Cardiac muscle cell (in vitro differentiated cells and primary cell): ENCODE measurements around the gene C5orf46. TPM values are rescaled to one million over a fixed set of nuclear protein-coding genes. Genes with fewer than 3 reads are reported as not detected.

Experiments
- DNase-seq, 2 donors: peaks; one replicate each; pipeline versions ENCODE4 v3.0.0 to v3.0.0-alpha.2; 2010 to 2017; ENCODE audit warnings: low read depth in 1 of 2, low spot score in 1 of 2
- H3K27ac ChIP-seq: fragments of 200-600 bp; sonication (generic); 2 replicates; pipeline ENCODE4 v1.5.1; 2016
- H3K27me3 ChIP-seq: fragments of 200-600 bp; sonication (generic); 2 replicates; pipeline ENCODE4 v1.6.0; 2016; ENCODE audit warnings: control low read depth
- H3K36me3 ChIP-seq: fragments of 200-600 bp; sonication (generic); 2 replicates; pipeline ENCODE4 v1.5.1; 2016; ENCODE audit warnings: control low read depth
- H3K4me1 ChIP-seq: fragments of 200-600 bp; sonication (generic); 2 replicates; pipeline ENCODE4 v1.8.1; 2017; ENCODE audit warnings: low read depth, mild to moderate bottlenecking, mixed run types
- H3K4me3 ChIP-seq: fragments of 200-600 bp; sonication (generic); 2 replicates; pipeline ENCODE4 v1.5.1; 2016; ENCODE audit warnings: mild to moderate bottlenecking
- H3K9me3 ChIP-seq: fragments of 200-600 bp; sonication (generic); 2 replicates; pipeline ENCODE4 v1.5.1; 2017; ENCODE audit warnings: low read depth, mild to moderate bottlenecking, control low read depth
- polyA plus RNA-seq: library from polyadenylated mRNA; unstranded; fragments of >200 nt; fragmentation: Nextera tagmentation; extraction: Ambion mirVana; gene quantifications from 2 replicates; pipeline ENCODE4 v1.2.1, GENCODE V29; 2016
- total RNA-seq: library from RNA; depleted of rRNA; stranded (reverse); fragments of >200 nt; gene quantifications from 2 replicates; pipeline ENCODE4 v1.2.3, GENCODE V29; 2016
- TF ChIP-seq, protein P1 (sequence below): IDR thresholded peaks from 2 replicates; pipeline ENCODE4 v1.5.1; 2012; ENCODE audit warnings: low read depth, mild to moderate bottlenecking, low read length

The C5orf46 gene
- total and polyA plus RNA-seq, 2 experiments from 2014 or later, result 0.43 TPM; not detected in 1

DNA sequence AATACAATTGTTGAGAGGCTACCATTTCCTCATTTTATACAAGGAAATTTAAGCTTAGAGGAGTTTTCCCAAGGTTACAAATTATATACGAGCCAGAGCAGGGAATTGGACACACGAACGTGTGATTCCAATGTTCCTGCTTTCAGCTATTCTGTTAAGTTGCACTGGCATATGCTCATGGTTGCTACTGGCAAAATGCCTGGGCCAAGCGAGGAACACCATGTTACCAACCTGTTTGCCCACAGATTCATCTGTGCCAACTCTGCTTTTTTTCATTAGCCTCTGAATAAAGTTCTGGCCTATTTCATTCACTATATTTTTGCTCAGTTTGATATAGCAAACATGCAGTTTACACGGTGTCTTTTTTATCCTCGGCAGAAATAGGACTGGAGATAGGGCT, 5.1 kb upstream of the C5orf46 start:
- Histone ChIP-seq H3K4me1 (peaks cover 15% of the 10 kb centered on the region), H3K4me3 (no peak overlapping the region), H3K27me3 (peaks cover 3% of the 10 kb centered on the region), H3K36me3 (no peaks in the 10 kb centered on the region), H3K9me3 (no peaks in the 10 kb centered on the region), H3K27ac (no peak overlapping the region)
- DNase-seq, result no peak
- TF ChIP-seq, protein P1, sequence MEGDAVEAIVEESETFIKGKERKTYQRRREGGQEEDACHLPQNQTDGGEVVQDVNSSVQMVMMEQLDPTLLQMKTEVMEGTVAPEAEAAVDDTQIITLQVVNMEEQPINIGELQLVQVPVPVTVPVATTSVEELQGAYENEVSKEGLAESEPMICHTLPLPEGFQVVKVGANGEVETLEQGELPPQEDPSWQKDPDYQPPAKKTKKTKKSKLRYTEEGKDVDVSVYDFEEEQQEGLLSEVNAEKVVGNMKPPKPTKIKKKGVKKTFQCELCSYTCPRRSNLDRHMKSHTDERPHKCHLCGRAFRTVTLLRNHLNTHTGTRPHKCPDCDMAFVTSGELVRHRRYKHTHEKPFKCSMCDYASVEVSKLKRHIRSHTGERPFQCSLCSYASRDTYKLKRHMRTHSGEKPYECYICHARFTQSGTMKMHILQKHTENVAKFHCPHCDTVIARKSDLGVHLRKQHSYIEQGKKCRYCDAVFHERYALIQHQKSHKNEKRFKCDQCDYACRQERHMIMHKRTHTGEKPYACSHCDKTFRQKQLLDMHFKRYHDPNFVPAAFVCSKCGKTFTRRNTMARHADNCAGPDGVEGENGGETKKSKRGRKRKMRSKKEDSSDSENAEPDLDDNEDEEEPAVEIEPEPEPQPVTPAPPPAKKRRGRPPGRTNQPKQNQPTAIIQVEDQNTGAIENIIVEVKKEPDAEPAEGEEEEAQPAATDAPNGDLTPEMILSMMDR, result no peak

DNA sequence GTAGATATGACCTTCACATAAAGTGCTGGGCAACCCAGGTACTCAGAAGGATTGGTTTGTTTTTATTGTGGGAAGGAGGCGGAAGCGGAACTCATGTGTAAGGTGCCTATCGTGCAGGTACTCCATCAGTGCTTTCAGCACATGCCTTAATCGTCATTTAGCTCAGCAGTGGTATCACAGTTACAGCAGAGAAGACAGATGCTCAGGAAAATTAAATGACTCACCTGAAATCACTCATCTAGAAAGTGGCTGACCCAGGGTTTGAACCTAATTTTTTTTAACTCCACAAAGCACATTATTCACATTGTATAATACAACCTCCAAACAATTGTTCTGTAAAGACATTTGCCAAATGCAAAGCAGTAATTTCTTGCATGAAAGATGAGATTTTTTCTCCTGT, 2.2 kb downstream of the C5orf46 start:
- Histone ChIP-seq H3K27ac (no peak overlapping the region), H3K9me3 (no peaks in the 10 kb centered on the region), H3K27me3 (no peaks in the 10 kb centered on the region), H3K4me3 (no peak overlapping the region), H3K36me3 (no peaks in the 10 kb centered on the region), H3K4me1 (no peaks in the 10 kb centered on the region)
- DNase-seq, result no peak
- TF ChIP-seq, protein P1, result no peak

DNA sequence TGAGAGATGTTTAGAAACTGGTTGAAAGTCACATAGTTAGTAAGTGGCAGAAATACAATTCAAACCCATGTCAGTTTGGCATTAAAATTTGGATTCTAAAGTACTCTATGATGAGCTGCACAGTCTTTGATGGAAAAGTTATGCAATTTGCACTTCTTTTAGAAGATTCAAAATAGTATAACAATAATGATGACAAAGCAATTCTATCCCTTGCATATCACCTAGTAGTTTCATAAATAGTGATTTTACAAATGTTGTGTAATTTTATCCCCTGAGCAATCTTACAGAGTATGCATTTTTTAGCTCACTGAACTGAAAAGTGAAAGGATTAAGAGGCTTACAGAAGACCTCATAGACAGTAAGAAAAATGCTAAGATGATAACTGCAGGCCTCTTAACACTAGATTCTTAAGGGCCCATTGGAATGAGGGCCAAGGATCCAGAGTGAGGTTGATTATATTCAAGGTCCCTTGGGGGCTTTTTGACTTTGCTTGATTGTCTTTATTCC, 3.7 kb downstream of the C5orf46 start:
- Histone ChIP-seq H3K36me3 (no peaks in the 10 kb centered on the region), H3K27ac (no peak overlapping the region), H3K4me1 (no peaks in the 10 kb centered on the region), H3K27me3 (no peaks in the 10 kb centered on the region), H3K4me3 (no peak overlapping the region), H3K9me3 (no peaks in the 10 kb centered on the region)
- no peak for DNase-seq
- TF ChIP-seq, protein P1, result no peak

DNA sequence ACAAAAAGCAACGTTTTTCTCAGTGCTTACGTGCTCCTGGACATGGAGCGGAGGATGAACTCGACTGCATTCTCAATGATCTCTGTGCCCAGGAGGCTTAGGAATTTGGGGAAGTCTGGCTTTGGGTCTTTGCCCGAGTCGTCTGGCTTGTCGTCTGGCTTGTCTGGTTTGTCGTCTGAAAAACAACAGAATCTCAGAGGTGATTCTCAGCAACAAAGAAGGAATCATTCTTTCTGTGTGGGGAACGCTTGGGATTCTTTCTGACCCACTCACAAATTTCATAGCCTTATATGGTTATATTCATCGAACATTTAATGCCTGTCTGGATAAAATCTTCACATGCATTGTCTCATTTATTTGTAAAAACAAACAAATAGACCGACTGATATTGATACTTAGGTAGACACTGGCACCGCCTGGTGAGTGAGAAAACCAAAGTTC, 4.7 kb downstream of the C5orf46 start:
- H3K4me1 ChIP-seq, result no peaks in the 10 kb centered on the region
- DNase-seq, result peak; percentile 11 to 15
- H3K27ac ChIP-seq, result no peak overlapping the region
- TF ChIP-seq, protein P1, result no peak
- no peaks in the 10 kb centered on the region for H3K27me3 ChIP-seq
- no peak overlapping the region for H3K4me3 ChIP-seq
- H3K36me3 ChIP-seq, result no peaks in the 10 kb centered on the region
- no peaks in the 10 kb centered on the region for H3K9me3 ChIP-seq

DNA sequence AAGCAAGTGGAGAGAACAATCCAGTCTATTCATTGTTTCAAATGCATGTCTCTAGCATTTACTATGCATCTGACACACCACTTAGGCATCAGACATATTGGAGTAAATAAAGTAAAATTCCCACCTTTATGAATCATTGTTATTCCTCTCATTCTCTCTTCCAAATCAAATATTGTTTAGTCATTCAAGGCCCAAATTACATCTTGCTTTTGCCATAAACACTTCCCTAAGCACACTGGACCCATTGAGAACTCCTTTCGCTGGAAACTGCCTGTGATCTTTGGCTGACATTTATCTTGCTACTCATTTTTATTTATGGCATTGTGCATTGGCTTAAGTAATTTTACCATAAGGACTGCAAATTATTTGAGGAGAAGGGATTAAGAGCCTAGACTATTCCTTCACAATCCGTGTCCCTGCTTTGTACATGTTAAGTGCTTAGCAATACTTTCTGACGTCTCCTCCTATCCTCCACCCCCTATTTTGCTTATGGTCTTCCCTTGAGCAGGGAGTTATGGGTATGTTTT, 7.4 kb downstream of the C5orf46 start:
- Histone ChIP-seq H3K4me3 (no peak overlapping the region), H3K4me1 (no peaks in the 10 kb centered on the region), H3K27ac (no peak overlapping the region), H3K9me3 (no peaks in the 10 kb centered on the region), H3K27me3 (no peaks in the 10 kb centered on the region), H3K36me3 (no peaks in the 10 kb centered on the region)
- TF ChIP-seq, protein P1, result no peak
- DNase-seq, result no peak
